HCT116 (cell line): Measurements from ENCODE around the gene ZFP36. TPM values are rescaled to one million over a fixed set of nuclear protein-coding genes. Genes with fewer than 3 reads are reported as not detected.

ENCODE experiments used
- ATAC-seq: fragments of 200-7000 bp; cut with Tn5 transposase; 2 replicates; pipeline ENCODE4 v1.9.1; 2020; ENCODE audit warnings: mild to moderate bottlenecking, moderate library complexity
- BruUV-seq: library from RNA; stranded (reverse); fragments of 400-500 nt; replicated peaks from 2 replicates; lab custom pipeline; 2021; lab: Mats Ljungman, UMichigan
- CTCF ChIA-PET: fragments of 300-600 bp; sonication (Branson Sonifier 250); formaldehyde crosslinking; loops from one replicate; lab custom pipeline; 2021; ENCODE audit warnings: antibody characterized with exemption; lab: Charles Lee
- POLR2A ChIA-PET: fragments of 300-600, 350-600 bp; sonication (Branson Sonifier 250); formaldehyde crosslinking; loops from one replicate; lab custom pipeline; 2021; ENCODE audit warnings: antibody characterized with exemption; lab: Charles Lee
- RAD21 ChIA-PET, 2 experiments: fragments of 300-600 bp; sonication (Branson Sonifier 250); formaldehyde crosslinking; loops; one replicate each; lab custom pipeline; 2023; ENCODE audit warnings: low total read pairs in 2 of 2; ENCODE audit not compliant: uncharacterized antibody in 2 of 2, unreplicated experiment in 2 of 2, low non-redundant PET in 1 of 2; lab: Charles Lee
- DNase-seq: peaks from one replicate; pipeline ENCODE4 v3.0.0-alpha.2; 2010; ENCODE audit warnings: low read depth, low spot score
- H2AFZ ChIP-seq: fragments of 200-600 bp; shearing (Covaris generic), sonication (generic); 2 replicates; pipeline ENCODE4 v1.6.1; 2017; ENCODE audit warnings: low read depth, mixed run types, mixed read lengths, antibody characterized with exemption, low read length; ENCODE audit not compliant: poor library complexity, severe bottlenecking
- H3K27ac ChIP-seq: 2 replicates; pipeline ENCODE4 v1.5.1; 2012; ENCODE audit warnings: low read depth, low read length
- H3K27me3 ChIP-seq: fragments of 200-600 bp; sonication (generic); 2 replicates; pipeline ENCODE4 v1.6.1; 2016; ENCODE audit warnings: mixed run types, low read length, mixed read lengths; ENCODE audit not compliant: insufficient read depth
- H3K36me3 ChIP-seq, 2 experiments: fragments of 200-500 bp in 1 of 2; fragments of 200-600 bp in 1 of 2; sonication (Bioruptor generic) in 1 of 2; sonication (generic) in 1 of 2; 2 replicates each; pipeline versions ENCODE4 v1.5.1 to v1.6.1; 2014 to 2016; ENCODE audit warnings: low read length in 2 of 2, inconsistent platforms in 1 of 2, mixed read lengths in 1 of 2, mixed run types in 1 of 2; ENCODE audit not compliant: insufficient read depth in 2 of 2, control insufficient read depth in 1 of 2
- H3K4me1 ChIP-seq, 2 experiments: fragments of 200-600 bp in 1 of 2; sonication (generic) in 1 of 2; 2 replicates each; pipeline versions ENCODE4 v1.5.1 to v1.6.1; 2012 to 2017; ENCODE audit warnings: low read length in 2 of 2, inconsistent platforms in 1 of 2, mild to moderate bottlenecking in 1 of 2, mixed read lengths in 1 of 2, mixed run types in 1 of 2, moderate library complexity in 1 of 2; ENCODE audit not compliant: insufficient read depth in 2 of 2, control insufficient read depth in 1 of 2
- H3K4me2 ChIP-seq: fragments of 200-600 bp; sonication (generic); 2 replicates; pipeline ENCODE4 v1.6.1; 2017; ENCODE audit warnings: mixed run types, low read length, mixed read lengths
- H3K4me3 ChIP-seq, 2 experiments: fragments of 200-600 bp in 1 of 2; sonication (generic) in 1 of 2; replicated peaks in 1 of 2; 2 replicates each; pipeline ENCODE4 v1.5.1; 2011 to 2016; ENCODE audit warnings: low read length in 2 of 2, control low read depth in 1 of 2, low read depth in 1 of 2, mild to moderate bottlenecking in 1 of 2, mixed read lengths in 1 of 2, mixed run types in 1 of 2
- H3K79me2 ChIP-seq: fragments of 200-600 bp; sonication (generic); 2 replicates; pipeline ENCODE4 v1.6.1; 2017; ENCODE audit warnings: mild to moderate bottlenecking, mixed run types, low read length, moderate library complexity, mixed read lengths; ENCODE audit not compliant: insufficient read depth
- H3K9ac ChIP-seq: fragments of 200-600 bp; sonication (generic); 2 replicates; pipeline ENCODE4 v1.6.1; 2016; ENCODE audit warnings: low read length, mixed read lengths
- H3K9me2 ChIP-seq: fragments of 200-600 bp; sonication (generic), shearing (Covaris generic); 2 replicates; pipeline ENCODE4 v1.6.1; 2017; ENCODE audit warnings: mixed run types, mild to moderate bottlenecking, moderate library complexity; ENCODE audit not compliant: insufficient read depth
- H3K9me3 ChIP-seq, 2 experiments: fragments of 200-500 bp in 1 of 2; fragments of 200-600 bp in 1 of 2; sonication (Bioruptor generic) in 1 of 2; sonication (generic) in 1 of 2; 2 replicates each; pipeline ENCODE4 v1.6.1; 2014 to 2017; ENCODE audit warnings: low read length in 2 of 2, mixed read lengths in 2 of 2, inconsistent platforms in 1 of 2, low read depth in 1 of 2, mild to moderate bottlenecking in 1 of 2, mixed run types in 1 of 2, moderate library complexity in 1 of 2; ENCODE audit not compliant: control insufficient read depth in 1 of 2, insufficient read depth in 1 of 2
- H4K20me1 ChIP-seq: fragments of 200-600 bp; sonication (generic), shearing (Covaris generic); 2 replicates; pipeline ENCODE4 v1.6.1; 2017; ENCODE audit warnings: mixed run types, mild to moderate bottlenecking, moderate library complexity; ENCODE audit not compliant: insufficient read depth
- CBX3 ChIP-seq: IDR thresholded peaks from 2 replicates; pipeline ENCODE4 v1.6.1; 2012; ENCODE audit warnings: low read depth
- CEBPB ChIP-seq: IDR thresholded peaks from 2 replicates; pipeline ENCODE4 v1.6.1; 2012; ENCODE audit warnings: low read depth
- EGR1 ChIP-seq: IDR thresholded peaks from 2 replicates; pipeline ENCODE4 v1.6.1; 2012; ENCODE audit warnings: low read depth
- EZH2 ChIP-seq: fragments of 200-600 bp; sonication (generic); IDR thresholded peaks from 2 replicates; pipeline ENCODE4 v1.6.1; 2017; ENCODE audit warnings: antibody characterized with exemption, mixed run types
- FOSL1 ChIP-seq: IDR thresholded peaks from 2 replicates; pipeline ENCODE4 v1.6.1; 2012; ENCODE audit warnings: low read depth
- JUND ChIP-seq: IDR thresholded peaks from 2 replicates; pipeline ENCODE4 v1.6.1; 2012
- POLR2AphosphoS5 ChIP-seq: IDR thresholded peaks from 2 replicates; pipeline ENCODE4 v1.6.1; 2011; ENCODE audit warnings: mild to moderate bottlenecking, low read depth, low read length, moderate library complexity
- RAD21 ChIP-seq: IDR thresholded peaks from 2 replicates; pipeline ENCODE4 v1.6.1; 2012; ENCODE audit warnings: low read depth, mild to moderate bottlenecking
- SIN3A ChIP-seq: IDR thresholded peaks from 2 replicates; pipeline ENCODE4 v1.6.1; 2012; ENCODE audit warnings: low read depth
- SP1 ChIP-seq: IDR thresholded peaks from 2 replicates; pipeline ENCODE4 v1.6.1; 2012; ENCODE audit warnings: low read depth
- SRF ChIP-seq: IDR thresholded peaks from 2 replicates; pipeline ENCODE4 v1.6.1; 2012; ENCODE audit warnings: low read depth
- TCF7L2 ChIP-seq: IDR thresholded peaks from 2 replicates; pipeline ENCODE4 v1.7.0; 2011; ENCODE audit warnings: borderline replicate concordance, inconsistent platforms; ENCODE audit not compliant: insufficient read depth, insufficient read length; ENCODE audit errors: extremely low read depth
- ZFX ChIP-seq: fragments of 450-650 bp; IDR thresholded peaks from 2 replicates; pipeline ENCODE4 v1.6.1; 2017
- ZNF274 ChIP-seq: fragments of 200-500 bp; sonication (Bioruptor generic); IDR thresholded peaks from 2 replicates; pipeline ENCODE4 v1.6.1; 2014; ENCODE audit warnings: mild to moderate bottlenecking, low read depth, low read length, inconsistent platforms
- intact Hi-C: fragments of 100-400 bp; cut with micrococcal nuclease; formaldehyde crosslinking; loops from 2 replicates; pipeline ENCODE4 v1.10.0; 2022
- total RNA-seq: library from RNA; stranded (reverse); gene quantifications from one replicate; pipeline ENCODE4 v1.2.1, GENCODE V29; 2021; ENCODE audit not compliant: unreplicated experiment
- TF ChIP-seq, protein P1 (sequence below): IDR thresholded peaks from 2 replicates; pipeline ENCODE4 v1.6.1; 2012
- TF ChIP-seq, protein P2 (sequence below): IDR thresholded peaks from 2 replicates; pipeline ENCODE4 v1.6.1; 2011; ENCODE audit warnings: mild to moderate bottlenecking, low read length, moderate library complexity; ENCODE audit not compliant: insufficient replicate concordance; ENCODE audit errors: extremely low read depth
- TF ChIP-seq, protein P3 (sequence below): IDR thresholded peaks from 2 replicates; pipeline ENCODE4 v1.6.1; 2012; ENCODE audit warnings: low read depth

ZFP36 gene
- total RNA-seq, 1 experiment from 2014 or later = 131 TPM

DNA sequence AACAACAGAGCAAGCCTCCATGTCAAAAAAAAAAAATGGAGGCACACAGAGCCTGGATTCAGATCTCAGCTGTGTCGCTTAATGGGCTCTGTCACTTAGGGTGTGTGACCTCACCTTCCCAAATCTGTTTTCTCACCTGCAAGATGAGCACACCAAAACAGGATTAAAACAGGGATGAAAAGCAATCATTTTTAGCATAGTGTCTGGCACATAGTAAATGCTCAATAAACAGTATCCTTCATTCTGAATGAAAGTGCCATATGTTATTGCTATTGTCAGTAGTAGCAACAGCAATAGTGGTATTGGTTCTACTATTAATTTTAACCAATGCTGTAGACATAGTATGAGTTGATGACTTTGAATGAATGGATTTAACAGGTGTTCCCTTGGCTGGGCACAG, 41.1 kb upstream of the ZFP36 start:
- peaks cover 24 to 38% of the 10 kb centered on the region in 2 experiments; a peak in 3 of 4 replicates for H3K36me3 ChIP-seq
- ATAC-seq = no peak
- H3K9ac ChIP-seq = no peak overlapping the region
- no peak overlapping the region for H3K4me2 ChIP-seq
- intact Hi-C loops = no loop called here
- CTCF ChIA-PET = no interaction called here
- BruUV-seq = no TSS peak
- peaks cover 0 to 11% of the 10 kb centered on the region in 2 experiments; a peak in 2 of 4 replicates for H3K4me1 ChIP-seq
- H3K27ac ChIP-seq = no peak overlapping the region
- no peaks in the 10 kb centered on the region; the same call in 1 of the 2 replicates for H4K20me1 ChIP-seq
- POLR2A ChIA-PET = no interaction called here
- H3K4me3 ChIP-seq = no peak overlapping the region
- RAD21 ChIA-PET = no interaction called here
- H3K27me3 ChIP-seq = no peaks in the 10 kb centered on the region
- H3K9me3 ChIP-seq = no peaks in the 10 kb centered on the region
- peaks cover 5% of the 10 kb centered on the region; the same call in 1 of the 2 replicates for H3K79me2 ChIP-seq
- no peaks in the 10 kb centered on the region for H3K9me2 ChIP-seq
- H2AFZ ChIP-seq = no peak overlapping the region
- no peak for TF ChIP-seq EZH2
- TF ChIP-seq ZFX = no peak
- TF ChIP-seq TCF7L2 = no peak
- TF ChIP-seq EGR1 = no peak
- TF ChIP-seq SP1 = no peak
- no peak for TF ChIP-seq JUND
- no peak for TF ChIP-seq ZNF274
- no peak for TF ChIP-seq FOSL1
- no peak for TF ChIP-seq SIN3A
- TF ChIP-seq, protein P1, sequence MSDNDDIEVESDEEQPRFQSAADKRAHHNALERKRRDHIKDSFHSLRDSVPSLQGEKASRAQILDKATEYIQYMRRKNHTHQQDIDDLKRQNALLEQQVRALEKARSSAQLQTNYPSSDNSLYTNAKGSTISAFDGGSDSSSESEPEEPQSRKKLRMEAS = no peak
- TF ChIP-seq SRF = no peak
- TF ChIP-seq CEBPB = no peak
- no peak for TF ChIP-seq CBX3
- TF ChIP-seq, protein P2, sequence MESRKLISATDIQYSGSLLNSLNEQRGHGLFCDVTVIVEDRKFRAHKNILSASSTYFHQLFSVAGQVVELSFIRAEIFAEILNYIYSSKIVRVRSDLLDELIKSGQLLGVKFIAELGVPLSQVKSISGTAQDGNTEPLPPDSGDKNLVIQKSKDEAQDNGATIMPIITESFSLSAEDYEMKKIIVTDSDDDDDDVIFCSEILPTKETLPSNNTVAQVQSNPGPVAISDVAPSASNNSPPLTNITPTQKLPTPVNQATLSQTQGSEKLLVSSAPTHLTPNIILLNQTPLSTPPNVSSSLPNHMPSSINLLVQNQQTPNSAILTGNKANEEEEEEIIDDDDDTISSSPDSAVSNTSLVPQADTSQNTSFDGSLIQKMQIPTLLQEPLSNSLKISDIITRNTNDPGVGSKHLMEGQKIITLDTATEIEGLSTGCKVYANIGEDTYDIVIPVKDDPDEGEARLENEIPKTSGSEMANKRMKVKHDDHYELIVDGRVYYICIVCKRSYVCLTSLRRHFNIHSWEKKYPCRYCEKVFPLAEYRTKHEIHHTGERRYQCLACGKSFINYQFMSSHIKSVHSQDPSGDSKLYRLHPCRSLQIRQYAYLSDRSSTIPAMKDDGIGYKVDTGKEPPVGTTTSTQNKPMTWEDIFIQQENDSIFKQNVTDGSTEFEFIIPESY = no peak
- TF ChIP-seq POLR2AphosphoS5 = no peak
- TF ChIP-seq RAD21 = no peak
- TF ChIP-seq, protein P3, sequence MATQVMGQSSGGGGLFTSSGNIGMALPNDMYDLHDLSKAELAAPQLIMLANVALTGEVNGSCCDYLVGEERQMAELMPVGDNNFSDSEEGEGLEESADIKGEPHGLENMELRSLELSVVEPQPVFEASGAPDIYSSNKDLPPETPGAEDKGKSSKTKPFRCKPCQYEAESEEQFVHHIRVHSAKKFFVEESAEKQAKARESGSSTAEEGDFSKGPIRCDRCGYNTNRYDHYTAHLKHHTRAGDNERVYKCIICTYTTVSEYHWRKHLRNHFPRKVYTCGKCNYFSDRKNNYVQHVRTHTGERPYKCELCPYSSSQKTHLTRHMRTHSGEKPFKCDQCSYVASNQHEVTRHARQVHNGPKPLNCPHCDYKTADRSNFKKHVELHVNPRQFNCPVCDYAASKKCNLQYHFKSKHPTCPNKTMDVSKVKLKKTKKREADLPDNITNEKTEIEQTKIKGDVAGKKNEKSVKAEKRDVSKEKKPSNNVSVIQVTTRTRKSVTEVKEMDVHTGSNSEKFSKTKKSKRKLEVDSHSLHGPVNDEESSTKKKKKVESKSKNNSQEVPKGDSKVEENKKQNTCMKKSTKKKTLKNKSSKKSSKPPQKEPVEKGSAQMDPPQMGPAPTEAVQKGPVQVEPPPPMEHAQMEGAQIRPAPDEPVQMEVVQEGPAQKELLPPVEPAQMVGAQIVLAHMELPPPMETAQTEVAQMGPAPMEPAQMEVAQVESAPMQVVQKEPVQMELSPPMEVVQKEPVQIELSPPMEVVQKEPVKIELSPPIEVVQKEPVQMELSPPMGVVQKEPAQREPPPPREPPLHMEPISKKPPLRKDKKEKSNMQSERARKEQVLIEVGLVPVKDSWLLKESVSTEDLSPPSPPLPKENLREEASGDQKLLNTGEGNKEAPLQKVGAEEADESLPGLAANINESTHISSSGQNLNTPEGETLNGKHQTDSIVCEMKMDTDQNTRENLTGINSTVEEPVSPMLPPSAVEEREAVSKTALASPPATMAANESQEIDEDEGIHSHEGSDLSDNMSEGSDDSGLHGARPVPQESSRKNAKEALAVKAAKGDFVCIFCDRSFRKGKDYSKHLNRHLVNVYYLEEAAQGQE = no peak
- DNase-seq = no peak
